Calu3 (cell line): ENCODE data around the gene SPATS2L. TPM values are rescaled to one million over a fixed set of nuclear protein-coding genes. Genes with fewer than 3 reads are reported as not detected.

ENCODE experiments used
- BruUV-seq: library from RNA; stranded (reverse); fragments of 400-500 nt; replicated peaks from 2 replicates; lab custom pipeline; 2021; lab: Mats Ljungman, UMichigan
- CTCF ChIA-PET: fragments of 300-600 bp; sonication (Branson Sonifier 250); formaldehyde crosslinking; loops from one replicate; lab custom pipeline; 2022; ENCODE audit warnings: antibody characterized with exemption; lab: Charles Lee
- DNase-seq: peaks from one replicate; pipeline ENCODE4 v3.0.0; 2022
- H3K27ac Mint-ChIP-seq: one replicate; pipeline ENCODE4 v1.8.0; 2022; ENCODE audit warnings: mixed read lengths; ENCODE audit not compliant: unreplicated experiment
- H3K27me3 Mint-ChIP-seq: one replicate; pipeline ENCODE4 v1.8.0; 2022; ENCODE audit warnings: mixed read lengths; ENCODE audit not compliant: unreplicated experiment
- H3K36me3 Mint-ChIP-seq: one replicate; pipeline ENCODE4 v1.8.0; 2022; ENCODE audit warnings: mild to moderate bottlenecking, moderate library complexity, mixed read lengths; ENCODE audit not compliant: insufficient read depth, unreplicated experiment
- H3K4me1 Mint-ChIP-seq: one replicate; pipeline ENCODE4 v1.8.0; 2022; ENCODE audit warnings: mild to moderate bottlenecking, low read depth, mixed read lengths; ENCODE audit not compliant: unreplicated experiment
- H3K4me3 Mint-ChIP-seq: one replicate; pipeline ENCODE4 v1.8.0; 2022; ENCODE audit warnings: mild to moderate bottlenecking, low read depth, moderate library complexity, mixed read lengths; ENCODE audit not compliant: unreplicated experiment
- H3K9me3 Mint-ChIP-seq: one replicate; pipeline ENCODE4 v1.8.0; 2022; ENCODE audit warnings: low read depth, mixed read lengths; ENCODE audit not compliant: unreplicated experiment
- intact Hi-C: fragments of 100-400 bp; cut with micrococcal nuclease; formaldehyde crosslinking; loops from one replicate; pipeline ENCODE4 v1.10.0; 2022; ENCODE audit not compliant: unreplicated experiment
- total RNA-seq: library from RNA; stranded (reverse); gene quantifications from 2 replicates; pipeline ENCODE4 v1.2.3, GENCODE V29; 2022
- TF ChIP-seq, protein P1 (sequence below): fragments of 200-600 bp; IDR thresholded peaks from one replicate; pipeline ENCODE4 v1.8.0; 2022; ENCODE audit warnings: antibody characterized with exemption; ENCODE audit not compliant: unreplicated experiment

SPATS2L gene
- total RNA-seq, 1 experiment from 2014 or later, result 378 TPM

DNA sequence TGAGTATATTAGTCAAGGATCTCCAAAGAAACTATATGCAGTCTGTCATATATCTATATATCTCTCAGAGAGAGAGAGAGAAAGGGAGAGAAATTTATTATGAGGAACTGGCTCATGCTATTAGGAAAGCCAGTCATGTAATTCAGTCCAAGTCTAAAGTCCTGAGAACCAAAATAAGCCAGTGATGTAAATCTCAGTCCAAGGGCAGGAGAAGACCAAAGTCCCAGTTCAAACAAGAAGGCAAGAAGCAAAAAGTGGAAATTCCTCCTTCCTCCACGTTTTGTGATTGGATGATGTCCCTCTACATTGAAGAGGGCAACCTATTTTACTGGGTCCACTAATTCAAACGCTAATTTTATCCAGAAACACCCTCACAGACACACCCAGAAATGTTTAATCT is 34.2 kb upstream of the SPATS2L start:
- Mint-ChIP-seq H3K4me3 (no peak overlapping the region), H3K9me3 (no peaks in the 10 kb centered on the region), H3K4me1 (no peaks in the 10 kb centered on the region), H3K27me3 (no peaks in the 10 kb centered on the region), H3K27ac (no peak overlapping the region), H3K36me3 (no peaks in the 10 kb centered on the region)
- no peak for DNase-seq
- CTCF ChIA-PET, result no interaction called here
- no TSS peak for BruUV-seq
- intact Hi-C loops, result no loop called here
- TF ChIP-seq, protein P1, sequence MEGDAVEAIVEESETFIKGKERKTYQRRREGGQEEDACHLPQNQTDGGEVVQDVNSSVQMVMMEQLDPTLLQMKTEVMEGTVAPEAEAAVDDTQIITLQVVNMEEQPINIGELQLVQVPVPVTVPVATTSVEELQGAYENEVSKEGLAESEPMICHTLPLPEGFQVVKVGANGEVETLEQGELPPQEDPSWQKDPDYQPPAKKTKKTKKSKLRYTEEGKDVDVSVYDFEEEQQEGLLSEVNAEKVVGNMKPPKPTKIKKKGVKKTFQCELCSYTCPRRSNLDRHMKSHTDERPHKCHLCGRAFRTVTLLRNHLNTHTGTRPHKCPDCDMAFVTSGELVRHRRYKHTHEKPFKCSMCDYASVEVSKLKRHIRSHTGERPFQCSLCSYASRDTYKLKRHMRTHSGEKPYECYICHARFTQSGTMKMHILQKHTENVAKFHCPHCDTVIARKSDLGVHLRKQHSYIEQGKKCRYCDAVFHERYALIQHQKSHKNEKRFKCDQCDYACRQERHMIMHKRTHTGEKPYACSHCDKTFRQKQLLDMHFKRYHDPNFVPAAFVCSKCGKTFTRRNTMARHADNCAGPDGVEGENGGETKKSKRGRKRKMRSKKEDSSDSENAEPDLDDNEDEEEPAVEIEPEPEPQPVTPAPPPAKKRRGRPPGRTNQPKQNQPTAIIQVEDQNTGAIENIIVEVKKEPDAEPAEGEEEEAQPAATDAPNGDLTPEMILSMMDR, result no peak

DNA sequence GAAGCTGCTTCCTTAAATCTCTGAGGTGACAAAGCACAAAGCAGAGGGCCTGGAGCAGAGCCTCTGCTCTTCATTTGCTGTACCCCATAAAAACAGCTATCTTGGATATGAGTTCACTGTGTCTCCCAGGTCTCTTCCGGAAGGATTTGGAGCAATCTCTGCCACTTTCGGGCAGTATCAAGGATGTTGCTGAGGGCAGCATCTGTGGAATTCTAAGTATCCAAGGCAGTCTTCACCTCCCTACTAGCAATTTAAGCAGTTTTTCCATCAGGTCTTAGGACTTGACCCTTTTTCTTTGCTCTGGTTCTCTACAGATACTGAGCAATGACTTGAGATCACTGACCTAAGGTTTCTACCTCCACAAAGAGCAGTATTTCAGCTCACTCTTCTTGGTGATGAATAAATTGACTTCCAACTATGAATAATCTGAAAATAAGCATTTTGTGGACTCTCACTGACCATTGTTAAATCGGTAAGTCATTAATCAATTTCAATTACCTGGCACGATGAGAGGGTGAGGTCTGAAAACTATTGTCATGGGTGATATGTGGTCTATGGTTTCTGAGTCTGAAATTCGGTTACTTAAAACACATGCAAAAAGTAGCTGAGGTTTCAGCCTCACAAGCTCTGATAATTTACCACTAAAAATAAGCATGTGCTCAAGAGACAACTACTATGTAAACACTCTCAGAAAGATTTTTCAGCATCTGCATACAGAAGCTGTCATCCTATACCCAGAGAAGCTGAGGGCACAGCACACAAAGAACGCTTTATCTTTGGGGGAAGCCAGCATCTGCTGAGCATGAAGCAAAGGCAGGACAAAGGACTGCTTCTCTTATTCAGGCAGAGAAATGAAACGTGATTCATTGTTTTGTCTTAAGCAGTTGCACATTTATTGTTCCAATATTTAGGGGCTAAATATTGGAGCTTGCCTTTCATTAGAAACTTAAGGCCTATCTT is 32.1 kb upstream of the SPATS2L start:
- Mint-ChIP-seq H3K36me3 (no peaks in the 10 kb centered on the region), H3K27ac (no peak overlapping the region), H3K4me3 (no peak overlapping the region), H3K27me3 (no peaks in the 10 kb centered on the region), H3K4me1 (no peaks in the 10 kb centered on the region), H3K9me3 (peaks cover 2% of the 10 kb centered on the region)
- DNase-seq, result no peak
- CTCF ChIA-PET, result no interaction called here
- TF ChIP-seq, protein P1, result no peak
- intact Hi-C loops, result no loop called here
- no TSS peak for BruUV-seq

DNA sequence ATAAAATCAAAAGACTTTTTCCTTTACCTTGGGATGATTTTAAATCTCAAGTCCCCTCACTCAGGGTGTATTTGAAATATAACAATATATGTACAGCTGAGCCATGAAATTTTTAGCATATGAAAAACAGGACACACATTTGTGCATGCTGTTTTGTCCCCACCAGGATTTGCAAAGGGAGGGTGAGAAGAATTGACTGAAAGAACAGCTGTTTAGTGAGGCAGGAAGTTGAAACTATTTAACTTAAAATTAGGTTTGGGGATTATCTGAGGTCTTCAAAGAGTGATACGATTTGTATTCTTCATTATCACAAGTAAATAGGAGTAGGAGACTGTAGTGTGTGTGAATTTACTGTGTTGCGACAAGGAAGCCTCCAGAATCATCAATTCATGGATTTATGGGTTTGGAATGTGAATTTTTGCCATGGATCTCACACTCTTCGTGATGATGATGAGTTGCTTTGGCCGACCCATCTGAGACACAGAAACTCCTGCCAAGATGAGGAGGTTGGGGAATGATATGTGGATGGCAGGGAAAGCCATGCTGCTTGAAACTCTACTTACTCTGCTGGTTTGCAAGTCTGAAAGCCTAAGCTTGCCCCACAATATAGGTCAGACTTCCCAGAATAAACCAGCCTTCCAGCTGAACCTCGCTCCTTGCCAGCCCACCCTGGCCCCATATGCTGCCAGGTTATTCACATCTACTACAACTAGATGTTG is 31.0 kb upstream of the SPATS2L start:
- CTCF ChIA-PET, result no interaction called here
- TF ChIP-seq, protein P1, result no peak
- Mint-ChIP-seq H3K36me3 (no peaks in the 10 kb centered on the region), H3K9me3 (peaks cover 2% of the 10 kb centered on the region), H3K4me1 (no peaks in the 10 kb centered on the region), H3K27me3 (no peaks in the 10 kb centered on the region), H3K27ac (no peak overlapping the region), H3K4me3 (no peak overlapping the region)
- BruUV-seq, result no TSS peak
- no peak for DNase-seq
- intact Hi-C loops, result no loop called here

DNA sequence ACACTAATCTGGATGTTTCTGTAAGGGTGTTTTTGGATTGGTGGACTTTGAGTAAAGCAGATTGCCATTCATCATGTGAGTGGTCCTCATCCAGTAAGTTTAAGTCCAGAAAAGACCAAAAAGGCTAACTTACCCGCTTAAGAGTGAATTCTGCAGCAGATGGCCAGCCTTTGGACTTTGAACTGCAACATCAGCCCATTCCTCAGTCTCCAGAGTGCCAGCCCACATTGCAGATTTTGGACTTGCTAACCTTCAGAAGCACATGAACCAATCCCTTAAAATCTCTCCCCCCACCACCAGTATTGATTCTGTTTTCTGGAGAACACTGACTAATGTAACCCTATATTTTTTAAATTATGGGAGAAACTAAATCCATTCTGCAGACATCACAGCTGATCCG is 30.0 kb upstream of the SPATS2L start:
- DNase-seq, result no peak
- no peak overlapping the region for H3K27ac Mint-ChIP-seq
- H3K4me3 Mint-ChIP-seq, result no peak overlapping the region
- H3K36me3 Mint-ChIP-seq, result no peaks in the 10 kb centered on the region
- TF ChIP-seq, protein P1, result no peak
- H3K9me3 Mint-ChIP-seq, result peaks cover 2% of the 10 kb centered on the region
- H3K4me1 Mint-ChIP-seq, result no peaks in the 10 kb centered on the region
- BruUV-seq, result no TSS peak
- CTCF ChIA-PET, result no interaction called here
- intact Hi-C loops, result no loop called here
- no peaks in the 10 kb centered on the region for H3K27me3 Mint-ChIP-seq
